GM18499 (cell line): ENCODE measurements around the gene KLHL21.
A peak's percentile ranks its signal among the peaks of the same experiment; 100 is the strongest.

Experiments used
- ATAC-seq: cut with Tn5 transposase; IDR thresholded peaks from one replicate; pipeline ENCODE4 v1.9.1; 2021; ENCODE audit warnings: moderate number of reproducible peaks; ENCODE audit not compliant: insufficient read depth, unreplicated experiment

The KLHL21 gene

DNA sequence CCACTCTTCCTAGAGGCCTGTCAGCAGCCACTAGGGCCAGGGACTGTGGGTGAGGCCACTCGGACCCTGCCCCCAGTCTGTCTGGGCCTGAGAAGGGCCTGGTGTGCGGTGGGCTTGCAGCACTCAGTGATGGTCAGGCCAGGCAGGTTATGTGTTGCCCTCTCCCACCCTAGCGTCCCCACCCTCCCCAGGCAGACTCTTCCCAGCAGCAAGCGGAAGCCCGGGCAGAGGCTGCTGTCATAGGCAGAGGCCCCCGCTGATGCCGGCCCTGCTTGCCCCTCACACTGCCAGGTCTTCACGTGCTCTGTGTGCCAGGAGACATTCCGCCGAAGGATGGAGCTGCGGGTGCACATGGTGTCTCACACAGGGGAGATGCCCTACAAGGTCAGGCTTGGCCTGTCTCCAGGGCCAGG is 16.3 kb downstream of the KLHL21 start:
- no peak for ATAC-seq

DNA sequence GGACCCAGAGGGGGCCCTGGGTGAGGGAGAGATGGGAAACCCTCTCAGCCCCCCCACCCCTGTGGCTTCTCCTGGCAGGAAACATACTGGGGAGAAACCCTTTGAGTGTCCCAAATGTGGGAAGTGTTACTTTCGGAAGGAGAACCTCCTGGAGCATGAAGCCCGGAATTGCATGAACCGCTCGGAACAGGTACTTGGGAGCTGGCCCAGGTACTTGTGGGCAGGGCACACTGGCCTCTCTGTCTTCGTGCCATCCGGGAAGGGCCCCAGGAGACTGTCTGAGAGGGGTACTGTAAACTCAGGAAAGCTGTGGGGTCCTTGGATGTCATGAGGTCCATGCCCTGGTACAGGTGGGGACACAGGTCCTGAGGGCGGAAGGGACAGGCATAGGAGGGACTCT is 16.8 kb downstream of the KLHL21 start:
- no peak for ATAC-seq

DNA sequence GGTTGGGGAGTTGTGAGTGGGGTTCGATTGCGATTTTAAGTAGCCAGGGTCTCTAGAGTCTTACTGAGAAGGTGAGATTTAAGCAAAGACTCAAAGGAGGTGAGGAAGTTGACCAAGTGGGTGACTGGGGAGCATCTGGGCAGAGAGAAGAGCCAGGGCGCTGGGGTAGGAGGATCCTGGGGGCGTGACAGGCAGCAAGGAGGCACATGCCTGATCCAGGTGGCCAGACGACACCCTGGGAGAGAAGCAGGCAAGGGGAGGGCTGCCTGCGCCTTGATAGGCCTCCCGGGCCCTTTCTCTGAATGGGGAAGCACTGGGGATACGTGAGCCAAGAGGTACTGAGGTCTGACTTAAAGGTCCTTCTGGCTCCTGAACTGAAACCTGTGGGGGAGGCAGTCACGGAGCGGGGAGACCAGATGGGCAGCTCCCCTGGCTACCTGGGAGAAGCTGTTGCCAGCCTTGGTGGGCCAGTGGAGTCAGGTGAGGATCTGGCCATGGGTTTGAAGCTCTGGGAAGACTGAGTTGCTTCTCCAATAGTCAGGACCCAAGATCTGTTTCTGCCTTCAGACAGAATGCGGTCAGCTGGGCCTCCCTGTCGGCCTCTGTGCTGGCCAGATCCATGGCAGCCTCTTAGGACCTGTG is 17.5 kb downstream of the KLHL21 start:
- ATAC-seq: no peak

DNA sequence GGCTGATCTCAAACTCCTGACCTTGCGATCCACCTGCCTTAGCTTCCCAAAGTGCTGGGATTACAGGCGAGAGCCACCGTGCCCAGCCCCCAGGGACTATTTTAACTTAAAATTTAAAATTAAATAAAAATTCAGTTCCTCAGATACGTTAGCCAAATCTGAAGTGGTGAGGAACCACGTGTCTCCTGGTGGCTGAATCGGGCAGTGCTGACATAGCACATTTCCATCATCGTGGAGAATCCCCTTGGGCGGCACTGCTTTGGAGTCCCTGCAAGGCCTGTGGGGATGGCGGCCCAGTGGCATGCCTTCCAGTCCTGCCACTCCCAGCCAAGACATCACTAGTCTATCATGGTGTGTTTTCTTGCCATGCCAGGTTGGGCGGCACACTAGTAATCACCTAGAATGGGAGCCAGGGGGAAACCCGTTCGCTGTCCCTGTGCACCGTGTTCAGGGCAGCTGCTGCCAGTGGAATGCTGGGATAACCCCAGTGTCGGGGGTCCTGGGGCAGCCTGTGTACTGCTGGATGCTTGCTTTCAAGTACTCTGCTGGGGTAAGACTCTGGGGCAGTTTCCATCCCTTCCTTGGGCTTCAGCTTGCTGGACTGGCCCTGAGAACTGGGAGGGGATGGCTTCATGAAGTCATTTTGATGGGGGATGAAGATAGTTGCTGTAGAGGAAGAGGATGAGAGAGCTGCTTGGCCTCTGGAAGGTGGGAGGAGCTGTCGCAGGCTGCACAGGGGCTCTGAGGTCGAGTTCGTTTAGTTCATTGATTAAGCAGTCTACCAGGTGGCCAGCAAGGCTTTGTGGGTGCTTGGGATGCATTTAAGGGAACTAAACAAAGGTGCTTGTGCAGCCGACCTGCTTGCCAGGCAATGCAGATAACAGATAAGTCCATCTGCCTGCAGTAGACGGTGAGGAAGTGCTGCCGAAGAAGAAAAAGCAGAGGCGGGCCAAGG is 18.3 kb downstream of the KLHL21 start:
- no peak for ATAC-seq

DNA sequence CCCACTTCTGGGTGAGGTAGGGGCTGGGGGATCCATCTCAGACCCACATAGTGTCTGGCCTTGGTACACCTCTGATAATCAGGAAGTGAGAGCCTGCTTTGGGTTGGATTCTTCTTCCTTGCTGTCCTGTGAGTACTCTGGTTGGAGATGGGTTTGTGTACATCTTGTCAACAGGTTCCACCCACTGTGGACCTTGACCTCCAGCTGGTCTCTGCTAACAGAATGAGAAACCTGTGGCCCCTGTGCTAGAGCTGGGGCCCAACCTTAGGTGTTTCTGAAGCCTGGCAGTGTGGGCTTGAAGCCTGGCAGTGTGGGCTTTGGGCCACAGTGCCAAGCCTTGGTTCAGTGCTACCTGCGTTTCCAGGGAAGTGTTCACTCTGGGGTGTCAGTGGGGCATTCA is 20.3 kb downstream of the KLHL21 start:
- ATAC-seq: no peak

DNA sequence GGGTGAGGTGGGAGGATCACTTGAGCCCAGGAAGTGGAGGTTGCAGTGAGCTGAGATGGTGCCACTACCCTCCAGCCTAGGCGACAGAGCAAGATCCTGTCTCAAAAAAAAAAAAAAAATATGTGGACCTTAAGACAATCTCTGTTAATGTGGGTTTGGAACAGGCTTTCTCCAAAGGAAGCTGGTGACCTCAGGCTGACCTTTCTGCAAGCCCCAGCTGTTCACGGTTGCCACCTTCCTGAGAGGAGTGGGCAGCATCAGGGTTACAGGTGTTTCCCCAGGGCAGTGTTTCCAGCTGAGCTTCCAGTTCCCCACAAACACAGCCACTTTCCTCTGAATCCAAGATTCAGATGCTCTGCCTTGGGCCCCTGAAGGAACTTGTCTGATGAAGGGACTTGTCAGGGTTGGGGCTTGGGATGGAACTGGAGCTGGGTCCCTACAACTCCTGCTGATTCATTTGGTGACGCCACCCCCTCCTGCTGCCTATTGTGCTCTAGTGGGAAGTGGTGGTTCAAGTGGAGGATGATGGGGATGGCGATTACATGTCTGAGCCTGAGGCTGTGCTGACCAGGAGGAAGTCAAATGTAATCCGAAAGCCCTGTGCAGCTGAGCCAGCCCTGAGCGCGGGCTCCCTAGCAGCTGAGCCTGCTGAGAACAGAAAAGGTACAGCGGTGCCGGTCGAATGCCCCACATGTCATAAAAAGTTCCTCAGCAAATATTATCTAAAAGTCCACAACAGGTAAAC is 20.9 kb downstream of the KLHL21 start:
- ATAC-seq: no peak

DNA sequence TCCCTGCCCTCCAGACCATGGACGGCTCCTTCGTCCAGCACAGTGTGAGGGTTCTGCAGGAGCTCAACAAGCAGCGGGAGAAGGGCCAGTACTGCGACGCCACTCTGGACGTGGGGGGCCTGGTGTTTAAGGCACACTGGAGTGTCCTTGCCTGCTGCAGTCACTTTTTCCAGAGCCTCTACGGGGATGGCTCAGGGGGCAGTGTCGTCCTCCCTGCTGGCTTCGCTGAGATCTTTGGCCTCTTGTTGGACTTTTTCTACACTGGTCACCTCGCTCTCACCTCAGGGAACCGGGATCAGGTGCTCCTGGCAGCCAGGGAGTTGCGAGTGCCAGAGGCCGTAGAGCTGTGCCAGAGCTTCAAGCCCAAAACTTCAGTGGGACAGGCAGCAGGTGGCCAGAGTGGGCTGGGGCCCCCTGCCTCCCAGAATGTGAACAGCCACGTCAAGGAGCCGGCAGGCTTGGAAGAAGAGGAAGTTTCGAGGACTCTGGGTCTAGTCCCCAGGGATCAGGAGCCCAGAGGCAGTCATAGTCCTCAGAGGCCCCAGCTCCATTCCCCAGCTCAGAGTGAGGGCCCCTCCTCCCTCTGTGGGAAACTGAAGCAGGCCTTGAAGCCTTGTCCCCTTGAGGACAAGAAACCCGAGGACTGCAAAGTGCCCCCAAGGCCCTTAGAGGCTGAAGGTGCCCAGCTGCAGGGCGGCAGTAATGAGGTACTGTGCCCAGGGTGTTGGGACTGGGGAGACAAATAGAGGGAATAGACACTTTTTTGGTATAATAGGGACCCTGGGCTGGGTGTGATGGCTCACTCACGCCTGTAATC is 21.9 kb downstream of the KLHL21 start:
- no peak for ATAC-seq

DNA sequence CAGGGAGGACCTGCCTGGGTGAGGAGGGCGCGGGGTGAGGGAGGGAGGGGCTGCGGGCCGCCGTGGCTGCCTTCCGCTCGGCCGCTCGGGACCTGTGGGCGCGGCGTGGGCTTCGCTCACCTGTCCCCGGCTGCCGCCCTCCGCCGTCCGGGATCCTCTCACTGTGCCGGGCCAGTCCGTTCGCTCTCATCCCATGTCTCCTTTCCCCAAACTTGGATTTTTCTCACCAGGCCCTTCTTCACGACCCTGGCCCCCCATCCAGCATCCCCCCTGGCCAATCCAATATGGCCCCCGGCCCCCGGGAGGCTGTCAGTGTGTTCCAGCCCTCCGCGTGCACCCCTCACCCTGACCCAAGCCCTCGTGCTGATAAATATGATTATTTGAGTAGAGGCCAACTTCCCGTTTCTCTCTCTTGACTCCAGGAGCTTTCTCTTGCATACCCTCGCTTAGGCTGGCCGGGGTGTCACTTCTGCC is 22.5 kb downstream of the KLHL21 start:
- no peak for ATAC-seq

DNA sequence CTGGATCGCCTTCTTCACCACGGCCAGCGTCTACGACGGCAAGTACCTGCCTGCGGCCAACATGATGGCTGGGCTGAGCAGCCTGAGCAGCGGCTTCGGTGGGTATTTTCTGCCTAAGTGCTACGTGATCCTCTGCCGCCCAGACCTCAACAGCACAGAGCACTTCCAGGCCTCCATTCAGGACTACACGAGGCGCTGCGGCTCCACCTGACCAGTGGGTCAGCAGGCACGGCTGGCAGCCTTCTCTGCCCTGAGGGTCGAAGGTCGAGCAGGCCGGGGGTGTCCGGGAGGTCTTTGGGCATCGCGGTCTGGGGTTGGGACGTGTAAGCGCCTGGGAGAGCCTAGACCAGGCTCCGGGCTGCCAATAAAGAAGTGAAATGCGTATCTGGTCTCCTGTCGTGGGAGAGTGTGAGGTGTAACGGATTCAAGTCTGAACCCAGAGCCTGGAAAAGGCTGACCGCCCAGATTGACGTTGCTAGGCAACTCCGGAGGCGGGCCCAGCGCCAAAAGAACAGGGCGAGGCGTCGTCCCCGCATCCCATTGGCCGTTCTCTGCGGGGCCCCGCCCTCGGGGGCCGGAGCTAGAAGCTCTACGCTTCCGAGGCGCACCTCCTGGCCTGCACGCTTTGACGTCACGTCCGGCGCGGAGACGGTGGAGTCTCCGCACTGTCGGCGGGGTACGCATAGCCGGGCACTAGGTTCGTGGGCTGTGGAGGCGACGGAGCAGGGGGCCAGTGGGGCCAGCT is 23.1 kb downstream of the KLHL21 start, which contains the start of gene ZBTB48:
ZBTB48 (plus strand) TSS at position 621 of the 745 bp plus-strand sequence. CDS start 616 bp downstream, outside the sequence.
- peak; percentile 67 for ATAC-seq

DNA sequence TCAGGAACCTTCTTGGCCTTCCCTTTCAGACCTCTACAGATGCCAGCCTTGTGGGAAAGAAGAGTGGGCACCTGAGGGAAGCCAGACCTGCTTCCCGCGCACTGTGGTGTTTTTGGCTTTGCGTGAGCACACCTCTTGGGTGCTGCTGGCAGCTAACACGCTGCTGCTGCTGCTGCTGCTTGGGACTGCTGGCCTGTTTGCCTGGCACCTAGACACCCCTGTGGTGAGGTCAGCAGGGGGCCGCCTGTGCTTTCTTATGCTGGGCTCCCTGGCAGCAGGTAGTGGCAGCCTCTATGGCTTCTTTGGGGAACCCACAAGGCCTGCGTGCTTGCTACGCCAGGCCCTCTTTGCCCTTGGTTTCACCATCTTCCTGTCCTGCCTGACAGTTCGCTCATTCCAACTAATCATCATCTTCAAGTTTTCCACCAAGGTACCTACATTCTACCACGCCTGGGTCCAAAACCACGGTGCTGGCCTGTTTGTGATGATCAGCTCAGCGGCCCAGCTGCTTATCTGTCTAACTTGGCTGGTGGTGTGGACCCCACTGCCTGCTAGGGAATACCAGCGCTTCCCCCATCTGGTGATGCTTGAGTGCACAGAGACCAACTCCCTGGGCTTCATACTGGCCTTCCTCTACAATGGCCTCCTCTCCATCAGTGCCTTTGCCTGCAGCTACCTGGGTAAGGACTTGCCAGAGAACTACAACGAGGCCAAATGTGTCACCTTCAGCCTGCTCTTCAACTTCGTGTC is 23.9 kb downstream of the KLHL21 start:
- no peak for ATAC-seq

DNA sequence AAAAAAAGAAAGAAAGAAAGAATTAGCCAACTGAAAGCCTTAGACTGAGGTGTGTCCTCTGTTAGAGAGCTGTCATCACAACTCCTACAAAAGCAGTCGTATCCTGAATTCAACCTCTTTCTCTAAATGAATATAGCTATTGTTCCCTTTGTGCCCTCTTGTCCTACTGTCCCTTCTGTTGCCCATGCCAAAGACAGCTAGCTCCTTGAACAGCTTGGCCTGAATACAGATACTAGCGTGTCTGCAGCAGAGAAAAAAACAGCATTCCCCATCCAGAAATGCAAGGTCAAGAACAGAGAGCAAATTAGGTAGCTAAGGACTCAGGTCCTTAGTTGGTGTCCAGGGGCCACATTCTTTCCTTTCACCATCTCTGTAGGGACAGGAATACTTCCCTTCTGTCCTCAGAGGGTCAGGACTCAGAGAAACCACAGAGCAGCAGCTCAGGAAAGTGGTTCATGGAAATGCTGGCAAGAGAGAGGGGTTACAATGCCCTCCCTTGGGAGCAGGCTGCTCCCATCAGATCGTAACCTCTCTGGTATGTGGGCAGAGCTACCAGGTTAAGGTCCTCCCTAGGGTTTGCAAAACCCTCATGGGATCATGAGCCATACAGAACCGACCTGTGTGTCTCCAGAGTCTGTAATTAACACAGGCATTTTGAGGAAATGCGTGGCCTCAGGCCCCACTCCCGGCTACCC is 24.7 kb downstream of the KLHL21 start:
- no peak for ATAC-seq

DNA sequence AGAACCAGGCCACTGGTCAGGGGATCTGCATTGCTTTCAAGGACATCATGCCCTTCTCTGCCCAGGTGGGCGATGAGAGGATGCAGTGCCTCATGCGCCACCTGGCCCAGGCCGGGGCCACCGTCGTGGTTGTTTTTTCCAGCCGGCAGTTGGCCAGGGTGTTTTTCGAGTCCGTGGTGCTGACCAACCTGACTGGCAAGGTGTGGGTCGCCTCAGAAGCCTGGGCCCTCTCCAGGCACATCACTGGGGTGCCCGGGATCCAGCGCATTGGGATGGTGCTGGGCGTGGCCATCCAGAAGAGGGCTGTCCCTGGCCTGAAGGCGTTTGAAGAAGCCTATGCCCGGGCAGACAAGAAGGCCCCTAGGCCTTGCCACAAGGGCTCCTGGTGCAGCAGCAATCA is 27.9 kb downstream of the KLHL21 start:
- ATAC-seq: no peak

DNA sequence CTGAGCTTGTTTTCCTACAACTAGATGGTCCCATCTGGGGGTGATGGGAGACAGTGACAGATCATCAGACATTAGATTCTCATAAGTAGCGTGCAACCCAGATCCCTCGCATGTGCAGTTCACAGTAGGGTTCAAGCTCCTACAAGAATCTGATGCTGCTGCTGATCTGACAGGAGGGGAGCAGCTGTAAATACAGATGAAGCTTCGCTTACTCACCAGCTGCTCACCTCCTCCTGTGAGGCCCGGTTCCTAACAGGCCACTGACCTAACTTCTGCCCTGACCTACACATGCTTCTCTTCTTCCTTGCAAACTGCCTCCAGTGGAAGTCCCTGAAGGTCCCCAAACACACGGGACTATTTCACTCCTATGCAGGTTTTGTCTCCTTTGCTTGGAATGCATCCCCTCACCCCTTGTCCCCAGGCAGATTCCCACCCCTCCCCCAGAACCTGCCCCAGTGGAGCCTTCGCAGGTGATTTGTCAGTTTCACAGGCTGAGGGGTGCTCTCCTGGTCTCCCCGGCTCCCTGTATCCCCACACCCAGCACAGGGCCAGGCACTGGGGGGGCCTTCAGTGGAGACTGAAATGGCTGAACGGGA is 28.5 kb downstream of the KLHL21 start:
- ATAC-seq: no peak

DNA sequence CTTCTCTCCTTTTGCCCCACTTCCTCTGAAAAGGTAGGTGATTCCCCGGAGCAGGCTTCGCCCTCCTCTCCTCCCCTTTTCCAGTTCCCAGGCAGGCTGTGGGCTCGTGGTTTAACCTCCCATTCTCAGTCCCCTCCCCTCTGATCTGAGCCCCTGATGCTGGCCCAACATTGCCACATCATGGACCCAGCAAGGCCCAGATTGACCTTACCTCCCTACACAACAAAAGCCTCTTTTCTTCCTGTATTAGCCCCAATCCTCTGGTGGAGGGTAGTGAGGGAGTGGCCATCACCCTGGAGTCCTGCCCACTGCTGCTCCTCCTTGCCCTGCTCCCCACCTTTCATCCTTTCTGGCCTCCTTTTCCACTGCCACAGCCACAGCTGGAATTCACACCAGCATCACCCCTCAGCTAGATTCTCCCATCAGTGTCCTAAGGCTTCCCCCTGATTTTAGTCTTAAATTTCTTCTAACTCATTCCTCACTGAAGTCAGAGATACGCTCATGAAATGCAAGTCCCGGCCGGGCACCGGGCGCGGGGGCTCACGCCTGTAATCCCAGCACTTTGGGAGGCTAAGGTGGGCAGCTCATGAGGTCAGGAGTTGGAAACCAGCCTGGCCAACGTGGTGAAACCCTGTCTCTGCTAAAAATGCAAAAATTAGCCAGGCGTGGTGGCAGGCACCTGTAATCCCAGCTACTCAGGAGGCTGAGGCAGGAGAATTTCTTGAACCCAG is 29.9 kb downstream of the KLHL21 start:
- no peak for ATAC-seq

DNA sequence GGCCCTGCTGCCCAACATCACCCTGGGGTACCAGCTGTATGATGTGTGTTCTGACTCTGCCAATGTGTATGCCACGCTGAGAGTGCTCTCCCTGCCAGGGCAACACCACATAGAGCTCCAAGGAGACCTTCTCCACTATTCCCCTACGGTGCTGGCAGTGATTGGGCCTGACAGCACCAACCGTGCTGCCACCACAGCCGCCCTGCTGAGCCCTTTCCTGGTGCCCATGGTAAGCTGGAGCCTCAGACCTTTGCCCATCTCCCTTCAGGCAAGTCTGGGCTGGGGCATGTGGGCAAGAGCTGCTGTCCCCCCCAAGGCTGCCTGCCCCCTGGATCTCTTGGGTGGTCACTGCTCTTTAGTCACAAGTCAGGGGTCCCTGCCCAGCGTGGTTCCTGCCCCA is 31.7 kb downstream of the KLHL21 start:
- ATAC-seq: no peak

DNA sequence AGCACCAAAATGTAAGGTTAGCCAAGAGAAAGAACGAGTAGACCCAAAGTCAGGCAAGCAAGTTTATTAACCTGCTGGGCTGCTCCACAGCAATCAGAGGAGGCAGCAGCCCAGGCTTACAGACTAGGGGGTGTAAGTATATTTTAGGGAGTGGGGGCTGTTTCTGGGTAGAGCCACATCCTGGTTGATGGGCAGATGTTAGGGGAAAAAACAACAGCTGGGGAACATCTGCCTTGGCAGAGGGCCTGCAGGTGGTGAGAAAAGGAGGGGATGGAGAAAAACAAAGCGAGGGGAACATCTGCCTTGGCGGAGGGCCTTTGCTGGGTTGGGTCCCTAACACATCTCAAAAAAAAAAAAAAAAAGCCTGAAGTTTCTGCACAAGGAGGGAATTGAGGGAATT is 32.6 kb downstream of the KLHL21 start:
- ATAC-seq: no peak

DNA sequence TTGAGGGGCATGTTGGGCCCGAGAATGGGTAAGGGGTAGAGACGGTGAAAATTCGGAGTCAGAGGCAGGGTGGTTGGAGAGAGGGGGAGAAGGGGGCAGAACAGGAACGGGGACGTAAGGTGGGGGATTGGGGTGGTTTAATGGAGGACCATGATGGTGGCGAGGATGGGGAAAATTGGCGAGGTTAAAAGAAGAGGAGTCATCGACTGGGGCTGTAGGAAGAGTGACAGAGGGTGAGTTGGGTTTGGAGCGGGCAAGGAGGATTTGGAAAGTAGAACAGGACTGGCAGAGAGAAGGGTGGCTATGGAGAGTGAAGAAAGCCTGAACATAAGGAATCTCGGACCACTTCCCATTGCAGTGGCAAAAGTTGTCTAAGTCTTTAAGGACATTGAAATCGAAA is 33.6 kb downstream of the KLHL21 start:
- no peak for ATAC-seq
